IPS DF 4.7 (cell line): ENCODE results near the gene ARHGEF10L.
"Not testable (repeated sequence)": the region's sequence is repeated elsewhere in the genome, so short reads cannot be mapped to it uniquely, and the experiment has no call there.

Experiments used
- DNase-seq: peaks from one replicate; pipeline ENCODE4 v3.0.0-alpha.2; 2013; ENCODE audit warnings: low spot score; ENCODE audit errors: extremely low read depth

The ARHGEF10L gene

DNA sequence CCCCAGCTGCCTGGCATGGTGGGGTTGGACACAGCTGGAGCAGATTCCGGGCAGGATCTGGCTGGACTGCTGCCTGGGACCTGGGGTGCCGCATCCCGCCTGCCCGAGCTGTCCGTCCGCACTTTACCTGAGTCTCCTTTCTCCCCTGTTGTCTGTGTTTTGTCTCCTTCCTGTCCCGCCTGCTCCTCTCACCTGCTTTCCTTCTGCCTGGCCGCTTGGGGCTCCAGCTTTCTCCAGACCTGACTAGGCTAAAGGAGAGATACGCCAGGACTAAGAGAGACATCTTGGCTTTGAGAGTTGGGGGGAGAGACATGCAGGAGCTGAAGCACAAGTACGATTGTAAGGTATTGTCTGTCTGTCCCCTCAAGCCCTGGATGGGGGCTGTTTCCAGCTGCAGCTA, 73.3 kb downstream of the ARHGEF10L start:
- no peak for DNase-seq

DNA sequence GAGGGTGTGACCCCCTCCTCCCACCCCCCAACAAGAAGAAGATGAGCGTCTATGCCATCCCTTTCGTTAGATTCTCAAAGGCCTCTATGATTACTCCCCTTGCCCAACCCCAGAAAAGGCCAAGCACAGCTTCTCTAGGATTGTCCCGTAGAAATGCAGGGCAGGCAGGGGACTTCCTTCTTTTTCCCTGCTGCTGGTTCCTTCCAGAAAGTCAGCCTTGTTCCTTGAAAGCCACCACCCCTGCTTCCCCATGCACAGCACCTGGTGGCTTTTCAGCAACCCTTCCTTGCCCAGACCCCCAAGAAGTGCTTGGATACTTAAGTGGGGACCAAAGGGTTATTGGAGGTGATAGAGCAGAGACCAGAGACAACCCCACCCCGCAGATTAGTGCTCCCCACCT, 75.1 kb downstream of the ARHGEF10L start:
- no peak for DNase-seq

DNA sequence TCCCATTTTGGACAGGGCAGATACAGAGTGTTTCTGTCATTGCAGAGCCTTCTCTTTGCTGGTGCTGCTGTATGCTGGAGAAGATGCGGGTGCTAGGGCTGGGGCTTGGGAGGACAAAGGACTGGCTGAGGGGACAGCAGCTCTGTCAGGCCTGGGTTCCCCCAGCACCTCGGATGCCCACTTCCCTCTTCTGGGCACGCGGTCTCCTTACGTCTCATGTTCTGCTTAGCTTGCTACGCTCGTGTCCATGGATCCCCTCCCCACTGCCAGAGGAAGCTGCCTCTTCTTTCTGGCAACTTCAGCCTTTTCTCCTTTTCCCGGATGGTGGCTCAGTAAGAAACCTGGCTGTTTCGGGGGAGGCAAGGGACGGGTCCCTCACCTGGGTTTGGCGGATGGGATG, 75.7 kb downstream of the ARHGEF10L start:
- DNase-seq = no peak

DNA sequence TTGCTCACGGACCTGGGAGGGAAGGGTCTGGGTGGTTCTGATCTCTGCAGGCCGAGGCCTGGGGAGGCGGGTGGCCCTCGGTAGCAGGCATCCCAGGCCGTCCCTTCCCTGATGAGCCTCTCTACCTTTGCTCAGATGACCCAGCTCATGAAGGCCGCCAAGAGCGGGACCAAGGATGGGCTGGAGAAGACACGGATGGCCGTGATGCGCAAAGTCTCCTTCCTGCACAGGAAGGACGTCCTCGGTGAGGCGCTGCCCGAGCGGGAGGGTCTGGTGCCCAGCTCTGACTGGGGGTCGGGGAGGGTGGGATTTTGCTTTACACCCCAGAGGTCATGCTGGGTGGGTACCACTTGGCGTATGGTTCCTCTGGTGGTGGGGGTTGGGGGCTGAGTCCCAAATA, 76.5 kb downstream of the ARHGEF10L start:
- no peak for DNase-seq

DNA sequence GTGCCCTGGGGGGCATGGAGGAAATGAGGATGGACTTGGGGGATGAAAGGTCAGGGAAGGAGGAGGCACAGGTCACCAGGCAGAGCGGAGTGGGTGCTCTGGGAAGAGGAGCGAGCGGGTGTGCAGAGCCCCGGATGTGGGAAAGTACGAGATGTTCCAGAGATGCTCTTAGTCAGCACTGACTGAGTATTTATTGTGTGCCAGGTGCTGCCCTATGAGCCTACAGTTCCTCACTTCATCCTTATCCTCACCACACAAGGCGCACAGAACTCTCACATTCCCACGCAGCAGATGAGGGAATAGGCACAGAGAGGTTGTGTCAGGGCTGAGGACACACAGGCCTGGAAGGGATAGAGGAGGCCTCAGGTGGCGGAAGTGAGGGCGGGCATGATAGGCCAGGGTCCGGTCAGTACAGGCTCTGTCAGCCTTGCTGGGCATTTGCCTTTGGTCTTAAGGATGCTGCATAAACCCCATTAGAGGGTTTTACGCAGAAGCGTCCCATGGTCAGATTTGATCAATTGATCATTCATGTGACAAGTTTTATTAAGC, 77.3 kb downstream of the ARHGEF10L start:
- no peak for DNase-seq

DNA sequence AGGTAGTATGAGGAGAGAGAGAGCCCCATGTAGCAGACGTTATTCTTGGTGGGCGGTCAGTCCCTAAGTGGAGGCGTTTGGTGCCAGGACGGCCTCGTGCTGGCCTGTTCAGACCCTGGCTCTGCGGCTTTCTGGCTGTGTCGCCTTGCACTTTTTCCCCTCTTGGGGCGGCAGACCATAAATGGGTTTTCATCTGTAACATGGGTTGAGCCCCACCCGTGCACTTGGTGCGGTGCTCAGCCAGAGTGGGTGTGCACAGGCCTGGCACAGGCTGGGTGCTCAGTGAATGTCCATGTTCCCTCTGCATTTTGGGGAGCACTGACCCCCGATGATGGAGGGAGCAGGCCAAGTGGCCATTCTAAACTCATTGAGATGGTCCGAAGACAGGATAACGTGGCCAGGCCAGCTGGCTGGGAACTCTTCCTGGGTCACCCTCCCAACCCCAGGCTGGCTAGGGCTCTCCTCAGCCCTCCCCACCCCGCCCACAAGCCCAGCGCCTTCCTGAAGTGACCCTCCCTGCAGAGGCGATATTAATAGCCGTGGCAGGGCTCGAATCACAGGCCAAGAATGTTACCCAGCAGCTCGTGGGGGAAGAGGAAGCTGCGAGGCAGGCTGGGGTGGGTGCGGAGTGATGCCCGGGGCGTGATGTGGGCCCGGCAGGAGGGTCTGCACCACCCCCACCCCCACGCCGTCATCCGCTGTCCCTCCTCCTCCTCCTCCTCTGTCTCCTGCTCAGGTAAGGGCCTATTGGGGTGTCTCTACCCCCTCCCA, 78.5 kb downstream of the ARHGEF10L start:
- DNase-seq = no peak

DNA sequence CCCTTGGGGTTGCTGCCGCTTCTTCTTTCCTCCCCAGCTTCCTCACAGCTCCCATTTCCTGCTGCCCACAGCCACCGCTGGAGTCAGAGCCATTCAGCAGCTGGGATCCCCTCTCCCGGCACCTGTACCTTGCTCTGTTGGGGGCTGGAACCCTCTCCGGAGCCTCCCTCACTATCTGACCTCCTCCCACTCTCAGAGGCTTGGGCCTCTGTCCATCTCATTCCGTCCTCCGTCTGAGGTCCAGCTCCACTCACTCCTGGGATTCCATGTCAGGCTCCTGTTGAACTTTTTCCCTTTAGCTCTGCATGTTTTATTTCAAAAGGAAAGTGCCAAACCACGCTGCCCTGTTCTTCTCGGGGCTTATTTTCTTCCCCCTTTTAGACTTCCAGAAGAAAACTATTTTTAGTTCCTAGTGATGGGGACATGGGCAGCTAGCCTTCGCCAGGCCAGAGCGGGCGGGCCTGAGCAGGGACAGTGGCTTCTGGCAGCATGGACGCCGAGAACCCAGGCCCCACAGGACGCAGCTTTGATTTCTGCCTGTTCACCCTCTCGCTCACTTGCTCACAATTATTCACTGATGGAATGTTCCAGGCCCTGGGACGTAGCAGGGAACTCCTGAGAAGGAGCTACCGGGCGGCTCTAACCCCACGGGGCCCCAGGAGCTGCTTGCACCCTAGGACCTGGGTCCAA, 79.2 kb downstream of the ARHGEF10L start:
- DNase-seq = no peak

DNA sequence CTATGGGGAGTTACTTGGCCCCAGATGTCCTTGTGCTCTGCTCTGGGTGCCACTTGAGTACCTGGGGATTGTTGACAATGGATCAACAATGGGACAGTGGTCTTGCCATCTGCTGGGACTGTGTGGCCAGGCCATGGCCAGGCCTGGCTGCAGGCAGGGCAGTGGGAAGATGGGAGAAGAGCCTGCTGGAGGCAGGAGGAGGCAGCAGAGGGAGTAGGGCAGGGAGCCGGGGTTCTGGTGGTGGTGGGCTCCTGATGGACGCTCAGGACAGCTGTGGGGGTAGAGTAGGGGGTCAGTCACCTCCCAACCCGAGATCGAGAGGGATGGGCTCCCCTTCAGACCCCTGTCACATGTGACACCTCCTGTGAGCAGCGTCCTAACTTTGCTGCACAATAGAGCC, 81.0 kb downstream of the ARHGEF10L start:
- no peak for DNase-seq

DNA sequence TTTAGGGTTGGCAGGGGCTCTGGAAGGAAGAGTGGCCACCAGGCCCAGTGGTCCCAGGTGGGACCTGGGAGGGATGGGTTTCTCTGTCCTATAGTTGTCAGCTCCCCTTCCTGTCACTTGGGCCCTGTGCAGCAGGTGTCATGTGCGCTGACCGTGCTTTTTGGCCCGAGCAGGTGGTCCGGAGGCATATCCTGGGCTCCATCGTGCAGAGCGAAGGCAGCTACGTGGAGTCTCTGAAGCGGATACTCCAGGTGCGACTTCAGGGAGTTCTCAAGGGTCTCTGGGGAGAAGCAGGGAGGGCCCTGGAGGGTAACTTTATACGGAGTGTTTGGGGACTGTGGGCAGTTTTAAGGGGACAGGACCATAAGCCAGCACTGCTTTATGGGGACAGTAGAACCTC, 82.2 kb downstream of the ARHGEF10L start:
- no peak for DNase-seq

DNA sequence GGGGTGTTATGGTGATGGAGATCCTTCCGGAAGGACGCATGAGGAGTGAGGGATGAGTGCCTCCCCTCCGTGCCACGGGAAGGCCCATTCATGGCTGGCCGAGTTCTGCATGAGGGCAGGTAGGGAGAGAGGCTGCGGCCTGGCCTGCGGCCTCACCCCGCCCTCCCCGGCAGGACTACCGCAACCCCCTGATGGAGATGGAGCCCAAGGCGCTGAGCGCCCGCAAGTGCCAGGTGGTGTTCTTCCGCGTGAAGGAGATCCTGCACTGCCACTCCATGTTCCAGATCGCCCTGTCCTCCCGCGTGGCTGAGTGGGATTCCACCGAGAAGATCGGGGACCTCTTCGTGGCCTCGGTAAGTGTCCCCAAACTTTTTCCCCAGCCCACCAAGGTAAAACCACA, 83.3 kb downstream of the ARHGEF10L start:
- DNase-seq = no peak

DNA sequence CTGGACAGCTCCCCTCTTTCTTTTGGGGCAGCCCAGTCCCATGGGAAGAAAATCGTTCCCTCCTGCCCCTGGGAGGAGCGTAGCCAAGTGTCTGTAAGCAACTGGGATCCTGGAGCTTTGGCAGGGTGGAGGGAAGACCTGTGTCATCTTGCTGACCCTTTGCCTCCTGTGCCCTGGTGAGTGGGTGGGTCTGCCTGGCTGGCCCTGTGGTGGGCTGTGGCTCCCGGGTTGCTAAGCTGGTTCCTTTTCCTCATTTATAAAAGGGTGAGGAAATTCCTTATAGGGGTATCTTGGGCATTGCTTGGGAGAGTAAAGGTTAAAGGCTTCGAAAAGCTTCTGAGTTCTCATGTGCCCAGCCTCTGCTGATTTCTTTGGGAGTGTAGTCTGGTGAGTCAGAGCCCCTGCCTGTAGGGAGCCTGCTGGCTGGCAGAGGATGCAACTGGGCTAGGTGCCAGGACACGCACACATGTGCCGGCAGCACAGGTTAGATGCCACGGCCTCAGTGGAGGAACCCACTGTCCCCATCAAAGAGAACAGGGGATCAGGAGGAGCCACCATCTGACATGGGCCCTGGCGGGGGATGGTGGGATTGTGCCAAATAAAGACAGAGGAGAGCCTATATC, 85.2 kb downstream of the ARHGEF10L start:
- no peak for DNase-seq

DNA sequence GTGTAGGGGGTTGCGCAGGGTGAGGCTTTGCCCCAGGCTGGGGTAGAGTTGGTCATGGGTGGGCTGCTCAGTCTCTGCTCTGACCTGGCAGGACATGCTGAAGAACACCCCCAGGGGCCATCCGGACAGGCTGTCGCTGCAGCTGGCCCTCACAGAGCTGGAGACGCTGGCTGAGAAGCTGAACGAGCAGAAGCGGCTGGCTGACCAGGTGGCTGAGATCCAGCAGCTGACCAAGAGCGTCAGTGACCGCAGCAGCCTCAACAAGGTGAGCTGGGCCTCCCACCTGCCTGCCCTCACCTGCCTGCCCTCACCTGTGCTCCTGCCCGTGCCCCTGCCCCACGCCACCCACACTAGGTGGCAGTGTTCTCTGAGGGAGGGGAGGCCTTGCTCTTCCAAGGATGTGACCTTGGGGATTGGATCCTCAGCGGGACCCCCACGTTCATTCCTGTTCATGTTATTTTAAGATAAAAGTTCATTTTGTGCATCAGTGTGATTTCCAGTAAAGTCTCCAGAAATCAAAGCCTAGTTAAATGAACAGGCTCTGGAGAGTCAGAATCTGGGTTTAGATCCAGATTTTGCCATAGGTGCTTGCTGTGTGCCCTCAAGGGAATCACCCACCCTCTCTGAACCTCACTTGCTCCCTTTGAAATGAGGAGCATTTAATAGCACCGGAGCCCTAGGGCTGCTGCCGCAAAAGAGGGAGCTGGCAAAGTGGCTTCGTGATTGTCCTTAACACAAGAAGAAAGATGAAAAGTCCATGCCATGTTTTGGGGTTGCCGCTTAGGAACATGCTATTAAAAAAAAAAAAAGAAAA, 87.9 kb downstream of the ARHGEF10L start:
- no peak for DNase-seq

DNA sequence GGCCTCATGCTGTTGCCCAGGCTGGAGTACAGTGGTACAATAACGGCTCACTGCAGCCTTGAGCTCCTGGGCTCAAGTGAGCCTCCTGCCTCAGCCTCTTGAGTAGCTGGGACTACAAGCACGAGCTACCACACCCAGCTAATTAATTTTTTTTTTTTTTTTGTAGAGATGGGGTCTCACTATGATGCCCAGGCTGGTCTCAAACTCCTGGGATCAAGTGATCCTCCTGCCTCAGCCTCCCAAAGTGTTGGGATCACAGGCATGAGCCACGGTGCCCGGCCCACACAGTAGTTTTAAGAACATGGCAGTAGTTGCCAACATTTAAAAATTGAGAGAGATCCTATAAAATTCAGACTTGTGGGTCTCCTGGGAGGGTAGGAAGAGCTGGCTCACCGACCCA, 89.5 kb downstream of the ARHGEF10L start:
- not testable (repeated sequence) for DNase-seq

DNA sequence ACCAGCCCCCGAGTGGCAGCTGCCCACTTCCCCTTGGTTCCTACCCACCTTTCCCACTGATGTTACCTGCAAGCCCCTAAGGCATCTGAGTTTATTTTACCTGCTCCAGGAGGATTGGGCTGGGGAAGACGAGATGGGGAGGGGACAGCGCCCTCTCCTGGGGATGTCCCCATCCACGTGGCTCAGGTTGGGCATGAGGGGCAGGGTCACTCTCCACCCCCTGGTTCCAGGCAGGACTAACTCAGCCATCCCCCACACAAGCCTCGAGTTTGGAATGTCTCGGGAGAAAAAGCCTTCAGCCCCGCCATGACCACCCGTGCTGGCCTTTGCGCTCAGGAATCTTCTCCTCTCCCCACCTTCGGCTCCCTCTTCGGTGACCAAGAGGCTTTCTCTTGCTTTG, 90.0 kb downstream of the ARHGEF10L start:
- no peak for DNase-seq

DNA sequence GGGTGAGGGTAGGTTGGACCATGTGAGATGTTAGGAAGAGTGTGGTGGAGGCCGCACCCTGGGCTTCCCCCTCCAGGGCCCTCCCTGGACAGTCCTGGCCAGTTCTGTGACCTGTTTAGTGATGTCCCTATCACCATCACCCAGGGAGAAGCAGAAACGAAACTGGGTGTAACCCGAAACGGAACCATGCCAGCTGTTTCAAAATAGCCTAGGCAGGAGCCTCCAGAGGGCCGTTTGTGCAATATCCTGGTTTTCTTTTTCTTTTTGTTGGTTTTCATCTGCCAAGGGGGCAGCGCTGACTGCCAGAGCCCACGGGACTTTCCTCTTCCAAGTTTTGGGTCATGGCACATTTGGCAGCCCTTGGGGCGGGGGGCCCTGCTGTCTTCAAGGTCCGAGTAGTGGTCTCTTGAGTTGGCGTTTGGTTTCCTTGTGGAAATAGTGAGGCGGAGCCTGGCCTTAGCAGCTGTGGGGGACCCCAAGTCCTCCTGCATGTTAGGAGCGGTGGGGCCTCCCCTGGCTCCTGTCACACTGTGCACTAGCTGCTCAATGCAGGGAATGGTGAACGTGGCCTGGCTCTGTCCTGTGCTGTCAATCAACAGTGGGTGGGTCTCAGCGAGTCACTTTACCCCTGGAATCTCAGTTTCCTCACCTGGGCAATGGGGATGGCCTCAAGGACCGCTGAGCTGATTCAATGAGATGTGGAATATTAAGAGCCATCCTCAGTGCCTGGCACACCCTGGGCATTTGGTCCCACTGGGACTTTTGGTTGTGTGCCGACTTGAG, 90.7 kb downstream of the ARHGEF10L start:
- no peak for DNase-seq

DNA sequence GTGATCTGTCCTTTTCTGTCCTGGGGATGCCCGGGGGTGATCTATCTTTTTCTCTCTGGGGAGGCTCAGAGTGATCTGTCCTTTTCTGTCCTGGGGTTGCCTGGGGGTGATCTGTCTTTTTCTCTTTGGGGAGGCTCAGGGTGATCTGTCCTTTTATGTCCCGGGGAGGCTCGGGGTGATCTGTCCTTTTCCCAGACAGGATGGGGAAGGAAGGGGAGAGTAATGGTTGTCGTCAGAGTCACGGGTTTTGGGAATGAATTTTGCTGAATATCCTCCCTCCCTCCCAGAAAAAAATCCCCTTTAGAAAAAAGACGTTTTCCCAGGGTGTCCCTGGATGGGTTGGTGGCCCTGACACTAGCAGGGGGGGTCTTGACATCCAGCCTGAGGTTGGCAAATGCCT, 91.5 kb downstream of the ARHGEF10L start:
- no peak for DNase-seq

DNA sequence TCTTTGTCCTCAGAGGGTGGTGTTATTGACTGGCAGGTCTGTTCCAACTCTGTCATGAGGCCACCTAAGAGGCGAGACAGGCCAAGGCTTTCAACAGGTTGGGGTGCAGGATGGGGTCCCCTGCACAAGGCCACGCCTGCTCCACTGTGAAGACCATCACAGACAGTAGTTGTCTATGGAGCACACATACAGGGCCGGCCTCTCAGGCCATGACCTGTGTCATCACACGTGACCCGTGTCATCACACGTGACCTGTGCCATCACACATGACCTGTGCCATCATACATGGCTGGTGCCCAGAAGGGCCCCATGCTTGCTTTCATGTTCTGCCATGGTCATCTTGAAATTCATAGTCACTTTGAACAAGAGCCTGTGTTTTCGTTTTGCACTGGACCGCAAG, 91.9 kb downstream of the ARHGEF10L start:
- DNase-seq = no peak

DNA sequence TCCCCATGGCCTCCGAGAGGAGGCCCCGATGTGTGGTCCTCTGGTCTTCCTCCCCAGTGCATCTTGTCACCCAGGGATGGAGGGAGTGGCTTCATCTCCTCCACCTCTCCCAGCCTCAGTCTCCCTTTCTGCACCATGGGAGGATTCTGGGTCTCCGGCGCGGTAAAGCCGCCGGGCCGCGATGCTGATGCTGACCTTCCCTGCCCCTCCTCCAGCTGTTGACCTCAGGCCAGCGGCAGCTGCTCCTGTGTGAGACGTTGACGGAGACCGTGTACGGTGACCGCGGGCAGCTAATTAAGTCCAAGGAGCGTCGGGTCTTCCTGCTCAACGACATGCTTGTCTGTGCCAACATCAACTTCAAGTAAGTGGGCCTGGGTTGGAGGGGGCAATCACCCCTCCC, 92.6 kb downstream of the ARHGEF10L start:
- DNase-seq = no peak

DNA sequence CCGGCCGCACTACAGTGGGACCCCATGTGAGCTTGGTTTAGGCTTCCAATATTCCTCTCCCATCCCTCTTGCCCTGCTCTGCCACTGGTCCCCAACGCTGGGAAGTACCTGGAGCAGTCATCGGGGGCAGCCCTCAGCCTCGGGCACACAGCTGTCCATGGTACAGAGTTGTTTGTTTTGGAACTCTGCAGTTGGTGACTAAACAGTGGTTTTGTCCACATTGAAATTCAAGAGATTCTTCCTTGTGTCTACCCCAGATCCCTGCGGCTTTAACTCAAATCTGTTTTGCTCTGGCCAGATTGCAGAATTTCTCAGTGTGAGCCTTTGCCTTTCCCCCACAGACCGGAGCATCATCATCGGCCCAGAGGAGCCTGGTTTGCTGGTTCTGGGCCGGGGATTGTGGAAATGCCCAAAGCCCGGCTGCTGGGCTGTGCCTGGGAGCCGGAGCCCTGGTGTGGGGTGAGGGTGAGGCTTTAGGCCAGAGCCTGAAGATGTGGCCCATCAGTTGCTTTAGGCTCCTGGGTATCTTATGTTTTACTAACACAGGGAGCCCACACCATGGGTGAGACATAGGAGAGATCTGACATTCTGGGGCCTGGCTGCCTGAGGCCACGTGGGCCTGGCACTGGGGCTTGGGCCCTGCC, 93.2 kb downstream of the ARHGEF10L start:
- no peak for DNase-seq

DNA sequence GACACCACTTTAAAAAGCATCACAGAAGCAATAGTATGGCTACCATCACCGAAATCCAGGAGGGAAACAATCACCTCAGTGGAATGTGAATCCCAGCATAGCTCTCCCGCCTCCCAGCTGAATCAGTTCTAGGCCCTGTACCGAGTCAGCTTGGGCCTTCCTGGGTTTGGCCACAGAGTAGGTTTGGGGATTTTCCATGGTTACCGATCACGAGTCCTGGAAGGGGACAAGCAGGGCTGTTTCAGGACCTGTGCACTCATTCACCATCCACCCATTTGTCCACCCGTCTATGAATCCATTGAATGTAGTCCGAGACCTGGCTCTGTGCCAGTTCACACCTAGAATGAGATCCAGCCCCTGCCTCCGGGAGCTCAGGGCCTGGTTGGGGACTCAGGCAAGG, 94.2 kb downstream of the ARHGEF10L start:
- DNase-seq = no peak
